K562 (cell line): ENCODE data around the gene CAMSAP3. TPM values are rescaled to one million over a fixed set of nuclear protein-coding genes. Genes with fewer than 3 reads are reported as not detected.

Source experiments
- ATF4 ChIP-seq: fragments of 450-650 bp; formaldehyde crosslinking; IDR thresholded peaks from 2 replicates; pipeline ENCODE4 v1.4.0; 2022; ENCODE audit warnings: mild to moderate bottlenecking, moderate library complexity
- CBFA2T3 ChIP-seq: fragments of 450-650 bp; IDR thresholded peaks from 2 replicates; pipeline ENCODE4 v1.6.1; 2017
- CBX2 ChIP-seq: fragments of 200-600 bp; sonication (generic); IDR thresholded peaks from one replicate; pipeline ENCODE4 v1.6.1; 2012; ENCODE audit warnings: mild to moderate bottlenecking, low read length, inconsistent platforms; ENCODE audit not compliant: insufficient read depth, poor library complexity, severe bottlenecking
- CREBBP ChIP-seq: IDR thresholded peaks from one replicate; pipeline ENCODE4 v1.6.1; 2012; ENCODE audit warnings: low read depth, mild to moderate bottlenecking, control low read depth, inconsistent platforms, low read length
- FOXK1 ChIP-seq: sonication (generic); formaldehyde crosslinking; IDR thresholded peaks from 2 replicates; pipeline ENCODE4 v1.8.0; 2022; ENCODE audit warnings: missing genetic modification reagents, mild to moderate bottlenecking, borderline replicate concordance
- ILF3 ChIP-seq: fragments of 450-650 bp; IDR thresholded peaks from 2 replicates; pipeline ENCODE4 v1.6.1; 2018; ENCODE audit warnings: antibody characterized with exemption, mild to moderate bottlenecking, moderate library complexity, borderline replicate concordance
- PKNOX1 ChIP-seq: fragments of 450-650 bp; IDR thresholded peaks from 2 replicates; pipeline ENCODE4 v1.6.1; 2016
- POLR2AphosphoS5 ChIP-seq: IDR thresholded peaks from 2 replicates; pipeline ENCODE4 v1.6.1; 2011; ENCODE audit warnings: mild to moderate bottlenecking, low read depth, low read length, moderate library complexity; ENCODE audit not compliant: control insufficient read depth, insufficient read depth
- POLR2G ChIP-seq: fragments of 200-400 bp; formaldehyde crosslinking; IDR thresholded peaks from 2 replicates; pipeline ENCODE4 v1.6.1; 2017; ENCODE audit warnings: low read depth, mild to moderate bottlenecking, antibody characterized with exemption, low read length, moderate library complexity
- RBFOX2 ChIP-seq: fragments of 200-400 bp; formaldehyde crosslinking; IDR thresholded peaks from 2 replicates; pipeline ENCODE4 v1.6.1; 2017; ENCODE audit warnings: low read depth, mild to moderate bottlenecking, low read length, moderate library complexity
- TEAD4 ChIP-seq, 2 experiments: sonication (generic) in 1 of 2; formaldehyde crosslinking in 1 of 2; IDR thresholded peaks; 2 replicates each; pipeline versions ENCODE4 v1.6.1 to v1.8.0; 2012 to 2022; ENCODE audit warnings: borderline replicate concordance in 1 of 2, inconsistent platforms in 1 of 2, low read length in 1 of 2, mild to moderate bottlenecking in 1 of 2, missing genetic modification reagents in 1 of 2
- TSC22D4 ChIP-seq: fragments of 450-650 bp; IDR thresholded peaks from 2 replicates; pipeline ENCODE4 v1.6.1; 2016; ENCODE audit warnings: missing genetic modification characterization, missing biosample characterization, control low read depth
- ZBTB7A ChIP-seq: IDR thresholded peaks from 2 replicates; pipeline ENCODE4 v1.6.1; 2011; ENCODE audit warnings: low read depth, mild to moderate bottlenecking, low read length, moderate library complexity, borderline replicate concordance; ENCODE audit not compliant: control insufficient read depth
- polyA plus RNA-seq, 8 experiments: library from polyadenylated mRNA; depleted of rRNA in 4 of 8; stranded (reverse) in 5 of 8; unstranded in 3 of 8; fragments of >200 nt; fragmentation: Nextera tagmentation in 2 of 8; fragmentation: Illumina TruSeq in 1 of 8; extraction: Ambion mirVana in 2 of 8; extraction: Trizol in 1 of 8; gene quantifications; 2 replicates each; pipeline versions ENCODE4 v1.2.1 to v1.2.3, GENCODE V29; 2011 to 2014; ENCODE audit warnings: inconsistent platforms in 1 of 8, missing spikeins in 1 of 8
- total RNA-seq, 7 experiments: library from RNA; depleted of rRNA in 6 of 7; stranded (reverse); fragments of >200 nt in 6 of 7; fragmentation: Illumina TruSeq in 2 of 7; extraction: Trizol in 2 of 7; gene quantifications; 2 replicates each; pipeline versions ENCODE4 v1.2.1 to v1.2.3, GENCODE V29; 2011 to 2021; ENCODE audit warnings: low replicate concordance in 1 of 7

Gene CAMSAP3
- total and polyA plus RNA-seq, 9 of the 15 experiments (the other 6 are each of a cell fraction or from before 2014, with no cell fraction given) = 0.01 to 0.89 (median 0.22) TPM; not detected in 1

GRCh38 chr19:7638802-7639465 lies 43.3 kb downstream of the CAMSAP3 start (continued):
- TF ChIP-seq ATF4 = no peak
- TF ChIP-seq POLR2AphosphoS5 = 0 out of 2 replicates have a peak, but pooled peaks have one; percentile 17
- TF ChIP-seq CBX2 = no peak
- peak; percentile 29; the same call in 1 of the 2 replicates for TF ChIP-seq POLR2G
- no peak for TF ChIP-seq ZBTB7A
- no peak for TF ChIP-seq TSC22D4 (tag)
- TF ChIP-seq TEAD4 (IDR thresholded peaks at IDR 0.05; ENCODE audit: low read length) = peak; percentile 49
- TF ChIP-seq TEAD4 (CRISPR knock-in tag; IDR thresholded peaks at IDR 0.05; ENCODE audit: borderline replicate concordance) = no peak
- peak; percentile 63 for TF ChIP-seq CBFA2T3
- TF ChIP-seq ILF3 = no peak
- TF ChIP-seq PKNOX1 = no peak
- no peak for TF ChIP-seq FOXK1
- peak; percentile 35; the same call in 1 of the 2 replicates for TF ChIP-seq RBFOX2
- TF ChIP-seq CREBBP = no peak
